Aorta (tissue), 5 donors: ENCODE results near the gene SPP1. TPM values are rescaled to one million over a fixed set of nuclear protein-coding genes. Genes with fewer than 3 reads are reported as not detected.

Experiments
- ATAC-seq: fragments of 200-7000 bp; cut with Tn5 transposase; one replicate; pipeline ENCODE4 v1.9.1; 2022; ENCODE audit warnings: moderate library complexity; ENCODE audit not compliant: low FRiP score
- DNase-seq, 2 donors: peaks; one replicate each; pipeline ENCODE4 v3.0.0-alpha.2; 2020
- H3K27ac ChIP-seq, 2 donors: one replicate each; pipeline ENCODE4 v1.5.1; 2013; ENCODE audit warnings: low read length in 2 of 2, mild to moderate bottlenecking in 2 of 2, moderate library complexity in 2 of 2, control low read depth in 1 of 2, inconsistent platforms in 1 of 2, low read depth in 1 of 2
- H3K27me3 ChIP-seq, 2 donors: one replicate each; pipeline ENCODE4 v1.6.1; 2013; ENCODE audit warnings: control low read depth in 1 of 2, low read length in 1 of 2, mild to moderate bottlenecking in 1 of 2, moderate library complexity in 1 of 2; ENCODE audit not compliant: insufficient read depth in 2 of 2, control insufficient read depth in 1 of 2
- H3K36me3 ChIP-seq, 2 donors: one replicate each; pipeline ENCODE4 v1.6.1; 2013; ENCODE audit warnings: control low read depth in 1 of 2, low read length in 1 of 2, mild to moderate bottlenecking in 1 of 2; ENCODE audit not compliant: insufficient read depth in 2 of 2, control insufficient read depth in 1 of 2
- H3K4me1 ChIP-seq, 2 donors: one replicate each; pipeline ENCODE4 v1.6.1; 2013; ENCODE audit warnings: low read length in 2 of 2, control low read depth in 1 of 2, mild to moderate bottlenecking in 1 of 2, moderate library complexity in 1 of 2; ENCODE audit not compliant: insufficient read depth in 2 of 2, control insufficient read depth in 1 of 2
- H3K4me3 ChIP-seq, 2 donors: one replicate each; pipeline ENCODE4 v1.5.1; 2013; ENCODE audit warnings: low read length in 2 of 2, control low read depth in 1 of 2, mild to moderate bottlenecking in 1 of 2
- H3K9me3 ChIP-seq: one replicate; pipeline ENCODE4 v1.6.1; 2013; ENCODE audit warnings: mild to moderate bottlenecking, low read length; ENCODE audit not compliant: control insufficient read depth
- WGBS, 2 donors: extraction: QIAGEN DNeasy Blood & Tissue Kit; methylation state at CpG; one replicate each; pipeline ENCODE4 v1.1.7; 2013; 5-methylcytosine and 5-hydroxymethylcytosine counted together
- intact Hi-C, 2 donors: fragments of 100-400 bp; cut with DNase I; formaldehyde crosslinking; loops; one replicate each; pipeline versions ENCODE4 v1.14.2 to v1.15.0; 2022
- polyA plus RNA-seq, 2 donors: library from polyadenylated mRNA; stranded (reverse); fragments of 200-250 nt; gene quantifications; one replicate each; pipeline ENCODE4 v1.2.3, GENCODE V29; 2013
- total RNA-seq, 2 donors: library from RNA; stranded (reverse); fragmentation: NEBNext Ultra II Directional; extraction: Animal tissue kit (Norgen Biotek cat#: 25700); gene quantifications; one replicate each; pipeline ENCODE4 v1.2.1, GENCODE V29; 2021
- donor health status: healthy with polysubstance abuse.
- donor health status: Bipolar disorder and iron deficiency.
- donor health status: DM: no; HTN: no; CAD: no.
- donor health status: DM: no; HTN: no; CAD: no.
- donor health status: DM: yes; HTN: yes; CAD: no.

The SPP1 gene
- total and polyA plus RNA-seq, 4 donors, result 3.7 to 199 (median 135) TPM

DNA sequence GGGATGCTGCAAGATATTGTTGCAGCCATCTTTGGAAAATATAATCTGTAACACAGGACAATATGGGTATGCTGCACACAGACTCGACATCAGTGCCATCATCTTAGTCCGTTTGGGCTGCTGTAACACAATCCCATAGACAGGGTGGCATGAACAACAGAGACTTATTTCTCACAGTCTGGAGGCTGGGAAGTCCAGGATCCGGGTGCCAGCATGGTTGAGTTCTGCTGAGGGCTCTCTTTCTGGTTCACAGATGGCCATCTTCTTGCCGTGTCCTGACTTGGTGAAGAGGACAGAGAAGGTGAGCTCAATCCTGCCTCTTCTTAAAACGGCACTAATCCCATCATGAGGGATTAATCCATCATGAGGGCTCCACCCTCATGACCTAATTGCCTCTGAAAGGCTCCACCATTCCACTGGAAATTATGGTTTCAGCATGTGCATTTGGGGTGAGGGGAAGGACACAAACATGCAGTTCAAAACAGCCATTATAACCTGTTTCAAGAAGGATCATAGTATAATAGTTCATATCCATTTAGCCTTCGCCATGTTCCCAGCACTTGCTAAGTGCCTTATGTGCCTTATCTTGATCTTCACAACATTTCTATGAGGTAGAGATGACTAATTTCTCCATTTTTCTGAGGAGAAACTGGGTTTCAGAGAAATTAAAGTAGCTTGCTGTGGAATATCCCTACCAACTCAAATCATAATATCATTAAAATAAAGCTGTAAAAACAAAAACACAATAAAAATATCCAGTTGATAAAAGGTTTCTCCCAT lies 27.9 kb upstream of the SPP1 start:
- Histone ChIP-seq H3K27me3 (no peaks in the 10 kb centered on the region), H3K4me1 (no peaks in the 10 kb centered on the region), H3K36me3 (no peaks in the 10 kb centered on the region), H3K9me3 (no peaks in the 10 kb centered on the region), H3K4me3 (no peak overlapping the region), H3K27ac (no peak overlapping the region)
- intact Hi-C loops, result no loop called here
- no peak for ATAC-seq
- 80 to 82% methylated on average over 6 of the region's 6 CpGs for whole genome bisulfite sequencing, 2 donors
- no peak for DNase-seq

DNA sequence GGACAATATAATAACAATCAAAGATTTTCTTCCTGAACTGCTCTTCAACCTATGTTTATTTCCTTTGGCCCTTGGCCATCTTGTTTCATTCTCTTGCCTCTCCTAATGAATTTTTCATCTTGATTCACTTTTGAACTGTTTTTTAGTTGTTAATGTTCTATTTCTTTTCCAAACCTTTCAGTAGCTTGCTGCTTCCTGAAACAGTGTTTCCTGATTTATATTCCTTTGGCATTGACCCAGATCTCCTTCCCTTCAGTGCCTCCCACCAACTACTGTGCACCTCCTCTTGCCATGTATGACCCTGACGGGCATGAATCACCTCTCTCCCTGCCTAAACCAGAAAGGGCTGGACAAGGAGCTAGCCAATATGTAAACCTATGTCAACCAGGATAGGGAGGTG lies 25.6 kb upstream of the SPP1 start:
- ATAC-seq (no peak), DNase-seq (no peak)
- no peaks in the 10 kb centered on the region for H3K36me3 ChIP-seq
- H3K27ac ChIP-seq, result no peak overlapping the region
- intact Hi-C loops, result no loop called here
- H3K9me3 ChIP-seq, result no peaks in the 10 kb centered on the region
- no peaks in the 10 kb centered on the region for H3K4me1 ChIP-seq
- H3K4me3 ChIP-seq, result no peak overlapping the region
- 69 to 71% methylated on average over 1 of the region's 1 CpG for WGBS, 2 donors
- H3K27me3 ChIP-seq, result no peaks in the 10 kb centered on the region

DNA sequence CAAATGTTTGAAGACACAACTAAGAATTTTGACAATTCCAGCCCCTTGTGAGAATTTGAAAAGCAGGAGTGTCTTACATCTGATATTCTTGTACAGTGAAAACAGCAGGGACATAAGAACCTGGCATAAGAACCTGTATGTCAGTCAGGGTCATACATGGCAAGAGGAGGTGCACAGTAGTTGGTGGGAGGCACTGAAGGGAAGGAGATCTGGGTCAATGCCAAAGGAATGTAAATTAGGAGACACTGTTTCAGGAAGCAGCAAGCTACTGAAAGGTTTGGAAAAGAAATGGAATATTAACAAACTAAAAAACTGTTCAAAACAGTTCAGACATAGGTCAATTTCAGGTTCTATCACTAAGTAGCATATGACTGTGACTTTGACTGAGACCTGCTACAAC lies 25.0 kb upstream of the SPP1 start:
- ATAC-seq, result no peak
- no peak for DNase-seq
- H3K9me3 ChIP-seq, result no peaks in the 10 kb centered on the region
- H3K36me3 ChIP-seq, result no peaks in the 10 kb centered on the region
- intact Hi-C loops, result no loop called here
- no peak overlapping the region for H3K27ac ChIP-seq
- no peak overlapping the region for H3K4me3 ChIP-seq
- no peaks in the 10 kb centered on the region for H3K27me3 ChIP-seq
- H3K4me1 ChIP-seq, result no peaks in the 10 kb centered on the region

DNA sequence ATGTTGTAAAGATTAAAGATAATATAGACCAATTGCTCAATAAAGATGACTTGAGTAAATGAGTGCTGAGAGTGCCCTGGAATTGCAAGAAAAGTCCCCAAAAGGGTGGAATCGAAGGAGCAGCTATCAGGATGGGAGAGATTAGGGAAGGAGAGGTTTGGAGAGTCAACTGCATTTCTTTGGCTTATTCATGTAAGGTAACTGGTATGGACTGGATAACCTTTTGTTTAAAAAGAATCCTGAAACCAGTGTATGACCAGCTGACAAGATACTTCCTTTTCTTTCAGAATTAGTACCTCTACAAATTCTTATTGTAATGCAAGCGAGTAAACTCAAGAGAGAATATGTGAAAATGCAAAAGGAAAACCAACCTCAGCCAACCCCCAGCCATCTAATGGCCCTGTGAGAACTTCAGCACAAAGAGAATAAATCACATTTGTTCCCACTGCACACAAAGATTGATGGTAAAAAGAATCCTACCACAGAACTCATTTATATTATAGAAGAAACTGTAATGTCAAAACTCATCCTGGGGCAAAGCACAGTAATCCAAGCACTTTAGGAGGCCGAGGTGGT lies 24.5 kb upstream of the SPP1 start:
- no peak for ATAC-seq
- Histone ChIP-seq H3K9me3 (no peaks in the 10 kb centered on the region), H3K27ac (no peak overlapping the region), H3K27me3 (no peaks in the 10 kb centered on the region), H3K4me1 (no peaks in the 10 kb centered on the region), H3K4me3 (no peak overlapping the region), H3K36me3 (no peaks in the 10 kb centered on the region)
- intact Hi-C loops, result no loop called here
- DNase-seq, result no peak
- 82 to 86% methylated on average over 3 of the region's 3 CpGs for WGBS, 2 donors

DNA sequence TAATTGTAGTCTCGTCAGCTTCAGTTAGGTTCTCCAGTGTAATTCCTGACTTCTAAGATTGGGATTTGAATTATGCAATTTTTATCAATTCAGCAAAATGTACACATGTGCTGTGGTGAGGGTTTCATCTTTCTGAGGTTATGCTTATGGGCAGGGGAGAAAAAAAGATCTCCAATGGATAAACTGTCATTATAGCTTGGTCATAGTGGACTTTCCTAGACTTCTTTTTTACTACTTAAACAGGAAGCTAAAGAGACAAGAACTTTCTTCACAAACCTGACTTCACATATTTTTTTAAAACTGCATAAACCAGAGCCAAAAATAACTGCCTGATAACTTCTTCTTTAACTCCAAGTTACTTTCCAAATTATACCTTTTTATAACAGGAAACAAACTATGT lies 21.7 kb upstream of the SPP1 start:
- intact Hi-C loops, result no loop called here
- no peaks in the 10 kb centered on the region for H3K9me3 ChIP-seq
- ATAC-seq, result no peak
- no peaks in the 10 kb centered on the region for H3K36me3 ChIP-seq
- H3K4me1 ChIP-seq, result no peaks in the 10 kb centered on the region
- no peak for DNase-seq
- no peak overlapping the region for H3K27ac ChIP-seq
- H3K27me3 ChIP-seq, result no peaks in the 10 kb centered on the region
- WGBS, 2 donors, result 88 to 95% methylated on average over 1 of the region's 1 CpG
- no peak overlapping the region for H3K4me3 ChIP-seq

DNA sequence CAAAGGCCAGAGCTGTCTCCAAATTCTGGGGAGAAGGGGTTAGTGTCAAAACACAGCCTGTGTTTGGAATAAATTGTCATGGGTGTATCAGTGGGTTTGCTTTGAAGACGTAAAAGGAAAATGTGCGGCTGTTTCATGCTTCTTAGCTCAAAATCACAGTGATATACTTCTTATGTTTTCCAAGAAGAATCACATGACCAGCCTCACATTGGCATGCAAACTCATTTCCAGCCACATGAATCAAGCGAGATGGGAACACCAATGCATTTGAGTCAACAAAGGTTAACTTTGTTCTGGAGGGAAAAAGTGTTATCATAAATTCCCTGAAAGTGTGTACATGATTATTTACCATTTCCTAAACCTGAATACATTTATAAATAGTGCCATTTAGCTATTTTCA lies 19.0 kb upstream of the SPP1 start:
- no peaks in the 10 kb centered on the region for H3K27me3 ChIP-seq
- H3K4me3 ChIP-seq, result no peak overlapping the region
- H3K4me1 ChIP-seq, result no peaks in the 10 kb centered on the region
- H3K9me3 ChIP-seq, result no peaks in the 10 kb centered on the region
- WGBS, 2 donors, result 88 to 91% methylated on average over 3 of the region's 3 CpGs
- ATAC-seq, result no peak
- intact Hi-C loops, result no loop called here
- H3K36me3 ChIP-seq, result no peaks in the 10 kb centered on the region
- no peak overlapping the region for H3K27ac ChIP-seq
- DNase-seq, result no peak

DNA sequence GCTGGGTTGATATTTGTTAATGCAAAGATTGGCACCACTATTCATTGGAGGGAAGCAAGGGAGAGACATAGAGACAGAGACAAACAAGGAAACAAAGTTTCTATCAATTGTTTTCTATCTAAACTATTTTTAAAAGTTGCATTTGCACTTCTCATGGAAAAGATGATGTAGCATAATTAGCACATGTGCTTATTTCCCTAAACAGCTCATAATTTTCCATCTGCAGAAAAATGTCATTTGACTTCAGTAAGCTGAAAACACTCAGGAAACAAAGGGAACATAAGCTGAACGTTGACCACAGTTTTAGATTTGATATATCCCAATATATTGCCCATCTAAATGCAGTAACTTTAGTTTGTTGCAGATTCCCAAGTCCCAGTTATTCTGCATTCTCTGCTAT lies 18.5 kb upstream of the SPP1 start:
- DNase-seq (no peak), ATAC-seq (no peak)
- H3K27ac ChIP-seq, result no peak overlapping the region
- intact Hi-C loops, result no loop called here
- no peaks in the 10 kb centered on the region for H3K4me1 ChIP-seq
- no peaks in the 10 kb centered on the region for H3K27me3 ChIP-seq
- no peaks in the 10 kb centered on the region for H3K9me3 ChIP-seq
- no peak overlapping the region for H3K4me3 ChIP-seq
- 68 to 75% methylated on average over 1 of the region's 1 CpG for WGBS, 2 donors
- H3K36me3 ChIP-seq, result no peaks in the 10 kb centered on the region

DNA sequence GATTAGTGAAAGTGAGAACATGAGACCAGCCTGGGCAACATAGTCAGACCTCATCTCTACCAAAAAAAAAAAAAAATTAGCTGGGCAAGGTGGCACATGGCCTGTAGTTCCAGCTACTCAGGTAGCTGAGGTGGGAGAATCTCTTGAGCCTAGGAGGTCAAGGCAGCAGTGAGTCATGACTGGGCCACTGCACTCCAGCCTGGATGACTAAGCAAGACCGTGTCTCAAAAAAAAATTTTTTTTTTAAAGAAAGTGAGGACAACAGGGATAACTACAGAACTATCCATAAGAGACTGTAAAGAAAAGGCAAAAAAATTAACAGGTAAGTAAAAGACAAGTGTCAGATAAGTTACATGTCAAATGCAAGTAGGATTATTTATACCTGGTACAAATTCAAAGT lies 13.5 kb upstream of the SPP1 start:
- WGBS, 2 donors, result 57 to 63% methylated on average over 1 of the region's 1 CpG
- no peak for ATAC-seq
- intact Hi-C loops, result loop anchor here in 1 of 2 donors (5.0 to 10.0 kb wide), 2 partner anchors 95 to 253 kb away; no protein-coding TSS in a partner anchor

More for the DNA sequence above, 13.5 kb upstream of the SPP1 start:
- H3K4me3 ChIP-seq, result no peak overlapping the region
- H3K27me3 ChIP-seq, result no peaks in the 10 kb centered on the region
- no peak overlapping the region for H3K27ac ChIP-seq
- H3K36me3 ChIP-seq, result no peaks in the 10 kb centered on the region
- no peaks in the 10 kb centered on the region for H3K9me3 ChIP-seq
- no peaks in the 10 kb centered on the region for H3K4me1 ChIP-seq
- DNase-seq, result no peak
